Pons (tissue), 1 donor: Measurements from ENCODE around the gene GRK4.
A peak's percentile ranks its signal among the peaks of the same experiment; 100 is the strongest.
"Not testable (repeated sequence)": the region's sequence is repeated elsewhere in the genome, so short reads cannot be mapped to it uniquely, and the experiment has no call there.

Experiments used
- DNase-seq: peaks from one replicate; pipeline ENCODE4 v3.0.0-alpha.2; 2016; ENCODE audit warnings: low spot score

The GRK4 gene

DNA sequence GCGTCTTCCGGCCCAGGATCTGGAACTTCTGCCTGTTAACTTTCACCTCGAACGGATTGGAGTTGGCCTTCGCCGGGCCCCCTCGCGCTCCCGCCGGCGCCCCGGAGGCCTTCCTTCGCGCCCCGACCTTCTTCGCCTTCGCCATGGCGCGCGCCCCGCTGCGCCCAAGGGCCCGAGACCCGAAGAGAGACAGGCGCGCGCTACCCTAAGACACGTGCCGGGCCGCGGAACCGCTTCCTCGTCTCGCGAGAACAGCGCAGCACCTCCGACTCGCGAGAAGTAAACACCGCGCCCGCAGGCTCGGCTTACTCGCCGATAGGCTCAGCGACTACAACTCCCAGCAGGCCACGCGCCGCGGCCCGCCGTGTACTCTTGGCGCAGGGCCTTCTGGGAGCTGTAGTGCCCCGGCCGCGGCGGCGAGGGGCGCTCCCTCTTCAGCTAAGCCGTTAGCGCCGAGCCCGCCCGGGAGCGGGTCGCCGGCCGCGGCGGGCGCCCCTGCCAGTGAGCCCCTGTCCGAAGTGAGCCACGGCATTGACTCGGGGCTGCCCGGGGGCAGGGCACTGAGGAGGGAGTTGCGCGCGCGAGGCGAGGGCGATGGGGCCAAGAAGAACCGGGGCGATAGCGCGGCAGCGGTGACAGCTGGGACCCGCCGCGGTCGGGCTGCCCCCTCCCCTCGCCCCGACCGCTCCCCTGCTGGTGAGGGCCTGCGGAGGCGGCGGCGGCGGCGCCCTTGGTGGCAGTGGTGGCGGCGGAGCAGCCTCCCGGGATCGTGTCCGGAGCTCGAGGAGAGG is at the start of gene GRK4, which contains the start of gene NOP14:
TSS of gene GRK4 (plus strand) at position 397 of the 791 bp plus-strand sequence. CDS start 500 bp downstream, outside the sequence.
TSS of gene NOP14 (minus strand) at position 232 of the 791 bp plus-strand sequence. CDS start at position 145, 87 bp downstream.
- peak; percentile 97 for DNase-seq

DNA sequence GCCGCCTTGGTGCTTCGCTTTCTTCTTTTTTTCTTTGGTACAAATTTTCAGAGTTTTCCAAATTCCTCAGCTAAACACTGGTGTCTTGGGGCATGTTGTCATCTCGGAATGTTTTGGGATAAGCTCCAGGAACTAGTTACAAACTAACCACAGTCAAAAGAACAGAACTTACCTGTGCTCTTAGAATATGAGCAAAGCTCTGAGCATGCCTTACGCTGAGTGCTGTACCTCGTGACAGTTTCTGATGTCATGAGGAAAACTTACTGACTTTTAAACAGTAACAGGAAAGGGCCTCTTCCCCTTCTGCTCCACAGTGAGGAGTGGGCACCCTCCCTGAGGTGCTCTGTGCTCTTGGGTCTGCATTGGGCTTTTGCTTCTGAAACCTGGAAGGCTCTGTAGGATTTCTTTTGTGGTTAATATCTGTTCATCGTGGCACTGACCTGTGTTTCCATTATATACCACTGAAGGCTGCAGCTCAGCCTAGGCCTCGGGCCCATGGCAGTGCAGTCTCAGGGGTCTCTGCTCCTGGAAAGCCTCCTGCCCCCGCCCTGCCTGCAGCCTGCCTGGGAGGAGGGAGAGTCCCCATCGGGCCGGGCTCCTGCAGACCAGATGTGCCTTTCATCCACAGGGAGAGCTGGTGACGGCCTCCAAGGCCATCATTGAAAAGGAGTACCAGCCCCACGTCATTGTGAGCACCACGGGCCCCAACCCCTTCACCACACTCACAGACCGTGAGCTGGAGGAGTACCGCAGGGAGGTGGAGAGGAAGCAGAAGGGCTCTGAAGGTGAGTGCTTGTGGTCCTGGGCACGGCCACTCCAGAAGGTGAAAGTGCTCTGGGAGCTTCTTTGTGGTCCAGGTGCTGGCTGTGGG is 48.9 kb upstream of the GRK4 start:
- no peak for DNase-seq

DNA sequence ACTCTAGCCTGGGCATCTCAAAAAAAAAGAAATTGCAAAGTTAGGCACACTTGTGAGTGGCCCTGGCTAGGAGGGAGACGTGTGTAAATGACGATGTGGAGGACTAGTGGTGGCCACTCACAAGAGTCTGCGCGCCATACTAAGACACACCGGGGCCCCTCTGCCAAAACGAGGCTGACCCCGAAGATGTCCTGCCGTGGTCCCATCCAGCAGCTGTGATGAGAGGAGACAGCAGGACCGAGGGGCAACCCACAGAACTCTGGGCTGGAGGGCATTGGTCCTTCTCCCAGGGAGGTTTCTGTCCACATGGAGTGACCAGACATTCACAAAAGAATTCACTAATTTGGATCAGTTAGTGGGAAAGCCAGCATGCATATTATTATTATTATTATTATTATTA is 47.6 kb upstream of the GRK4 start:
- no peak for DNase-seq

DNA sequence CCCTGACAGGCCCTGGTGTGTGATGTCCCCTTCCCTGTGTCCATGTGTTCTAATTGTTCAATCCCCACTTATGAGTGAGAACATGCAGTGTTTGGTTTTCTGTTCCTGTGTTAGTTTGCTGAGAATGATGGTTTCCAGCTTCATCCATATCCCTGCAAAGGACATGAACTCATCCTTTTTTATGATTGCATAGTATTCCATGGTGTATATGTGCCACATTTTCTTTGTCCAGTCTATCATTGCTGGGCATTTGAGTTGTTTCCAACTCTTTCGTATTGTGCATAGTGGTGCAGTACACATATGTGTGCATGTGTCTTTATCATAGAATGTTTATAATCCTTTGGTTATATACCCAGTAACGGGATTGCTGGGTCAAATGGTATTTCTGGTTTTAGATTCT is 46.7 kb upstream of the GRK4 start:
- DNase-seq: not testable (repeated sequence)

DNA sequence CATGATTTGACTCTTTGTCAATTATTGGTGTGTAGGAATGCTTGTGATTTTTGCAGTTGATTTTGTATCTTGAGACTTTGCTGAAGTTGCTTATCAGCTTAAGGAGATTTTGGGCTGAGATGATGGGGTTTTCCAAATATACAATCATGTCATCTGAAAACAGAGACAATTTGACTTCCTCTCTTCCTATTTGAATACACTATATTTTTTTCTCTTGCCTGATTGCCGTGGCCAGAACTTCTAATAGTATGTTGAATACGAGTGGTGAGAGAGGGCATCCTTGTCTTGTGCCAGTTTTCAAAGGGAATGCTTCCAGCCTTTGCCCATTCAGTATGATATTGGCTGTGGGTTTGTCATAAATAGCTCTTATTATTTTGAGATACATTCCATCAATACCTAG is 45.1 kb upstream of the GRK4 start:
- not testable (repeated sequence) for DNase-seq

DNA sequence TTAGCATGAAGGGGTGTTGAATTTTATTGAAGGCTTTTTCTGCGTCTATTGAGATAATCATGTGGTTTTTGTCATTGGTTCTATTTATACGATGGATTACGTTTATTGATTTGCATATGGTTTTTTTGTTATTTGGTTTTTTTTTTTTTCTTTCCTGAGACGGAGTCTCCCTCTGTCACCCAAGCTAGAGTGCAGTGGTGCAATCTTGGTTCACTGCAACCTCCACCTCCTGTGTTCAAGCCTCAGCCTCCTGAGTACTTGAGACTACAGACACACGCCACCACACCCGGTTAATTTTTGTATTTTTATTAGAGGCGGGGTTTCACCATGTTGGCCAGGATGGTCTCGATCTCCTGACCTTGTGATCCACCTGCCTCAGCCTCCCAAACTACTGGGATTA is 44.7 kb upstream of the GRK4 start:
- not testable (repeated sequence) for DNase-seq

DNA sequence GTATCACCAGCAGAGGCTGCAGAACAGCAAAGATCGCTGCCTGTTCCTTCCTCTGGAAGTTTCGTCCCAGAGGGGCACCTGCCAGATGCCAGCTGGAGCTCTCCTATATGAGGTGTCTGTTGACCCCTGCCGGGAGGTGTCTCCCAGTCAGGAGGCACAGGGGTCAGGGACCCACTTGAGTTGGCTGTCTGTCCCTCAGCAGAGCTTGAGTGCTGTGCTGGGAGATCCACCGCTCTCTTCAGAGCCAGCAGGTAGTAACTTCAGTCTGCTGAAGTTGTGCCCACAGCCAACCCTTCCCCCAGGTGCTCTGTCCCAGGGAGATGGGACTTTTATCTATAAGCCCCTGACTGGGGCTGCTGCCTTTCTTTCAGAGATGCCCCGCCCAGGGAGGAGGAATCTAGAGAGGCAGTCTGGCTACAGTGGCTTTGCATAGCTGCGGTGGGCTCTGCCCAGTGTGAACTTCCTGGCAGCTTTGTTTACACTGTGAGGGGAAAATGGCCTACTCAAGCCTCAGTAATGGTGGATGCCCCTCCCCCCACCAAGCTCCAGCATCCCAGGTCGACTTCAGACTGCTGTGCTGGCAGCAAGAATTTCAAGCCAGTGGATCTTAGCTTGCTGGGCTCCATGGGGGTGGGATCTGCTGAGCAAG is 40.8 kb upstream of the GRK4 start:
- DNase-seq: not testable (repeated sequence)

DNA sequence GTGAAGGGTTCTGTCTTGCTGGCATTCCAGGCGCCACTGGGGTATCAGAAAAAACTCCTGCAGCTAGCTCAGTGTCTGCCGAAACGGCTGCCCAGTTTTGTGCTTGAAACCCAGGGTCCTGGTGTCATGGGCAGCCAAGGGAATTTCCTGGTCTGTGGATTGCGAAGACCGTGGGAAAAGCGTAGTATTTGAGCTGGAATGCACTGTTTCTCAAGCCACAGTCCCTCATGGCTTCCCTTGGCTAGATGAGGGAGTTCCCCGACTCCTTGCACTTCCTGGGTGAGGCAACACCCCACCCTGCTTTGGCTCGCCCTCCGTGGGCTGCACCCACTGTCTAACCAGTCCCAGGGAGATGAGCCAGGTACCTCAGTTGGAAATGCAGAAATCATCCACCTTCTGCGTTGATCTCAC is 40.2 kb upstream of the GRK4 start:
- no peak for DNase-seq

DNA sequence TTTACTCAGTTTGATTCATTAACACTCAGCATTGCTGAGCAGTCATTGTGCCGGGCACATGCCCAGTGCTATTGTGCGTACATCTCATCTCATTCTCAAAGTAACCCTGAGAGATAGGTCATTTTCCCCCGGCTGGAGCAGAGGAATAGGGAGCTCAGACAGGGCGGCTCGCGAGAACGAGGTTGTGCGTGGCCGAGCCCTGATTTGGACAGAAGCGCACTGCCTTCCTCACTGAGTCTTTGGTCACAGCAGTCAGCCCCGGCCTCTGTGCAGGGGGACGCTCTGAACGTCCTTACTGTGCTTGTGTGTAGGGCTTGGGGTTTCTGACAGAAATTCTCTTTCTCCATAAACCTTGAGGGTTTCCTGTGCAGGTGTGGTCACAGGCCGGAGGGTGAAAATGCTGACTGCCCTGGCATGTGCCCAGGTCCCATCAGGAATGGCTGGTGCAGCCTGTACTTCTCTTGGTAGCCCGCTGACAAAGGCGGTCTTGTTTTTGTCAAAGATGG is 39.6 kb upstream of the GRK4 start:
- DNase-seq: peak; percentile 34

DNA sequence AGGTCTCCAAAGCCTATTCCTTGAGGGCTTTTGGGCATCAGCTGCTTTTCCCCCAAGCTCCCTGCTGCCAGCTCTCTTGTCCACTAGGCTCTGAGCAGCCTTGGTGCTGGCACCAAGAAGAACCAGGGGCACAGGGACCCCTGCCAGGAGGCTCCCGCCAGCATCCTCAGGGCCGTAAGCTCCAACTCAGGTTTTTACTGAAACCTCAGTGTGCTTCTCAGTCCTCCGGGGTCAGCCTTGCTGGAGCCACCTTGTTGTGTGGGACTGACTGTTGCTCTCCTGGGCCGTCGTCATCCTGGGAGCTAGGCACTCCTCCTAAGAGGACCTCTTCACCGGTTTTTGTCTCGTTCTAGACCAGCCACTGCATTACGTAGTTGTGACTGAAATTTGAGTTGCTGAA is 39.1 kb upstream of the GRK4 start:
- DNase-seq: no peak

DNA sequence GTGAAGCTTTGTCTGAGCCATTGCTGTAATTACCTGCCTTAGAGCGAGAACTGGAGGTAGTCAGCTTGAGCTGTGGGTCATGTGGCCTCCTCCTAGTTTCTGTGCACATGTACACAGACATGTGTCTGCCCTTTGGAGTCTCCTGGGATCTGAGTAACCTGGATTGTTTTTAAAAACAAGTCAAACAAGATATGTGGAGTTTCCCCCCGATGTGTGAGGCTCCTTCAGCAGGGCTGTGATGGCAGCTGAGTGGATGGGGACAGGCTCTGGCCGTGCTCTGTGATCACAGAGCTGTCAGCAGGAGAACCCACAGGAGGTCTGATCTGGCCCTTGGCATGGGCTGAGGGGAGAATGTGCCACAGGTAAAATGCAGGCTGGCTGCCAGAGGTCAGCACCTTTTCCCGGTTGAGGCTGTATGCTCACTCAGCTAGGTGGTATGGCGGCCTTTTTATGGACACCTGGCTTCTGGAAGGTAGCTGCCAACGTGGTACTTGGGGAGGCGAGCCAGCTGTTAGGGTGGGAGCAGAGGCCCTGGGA is 38.5 kb upstream of the GRK4 start:
- no peak for DNase-seq

DNA sequence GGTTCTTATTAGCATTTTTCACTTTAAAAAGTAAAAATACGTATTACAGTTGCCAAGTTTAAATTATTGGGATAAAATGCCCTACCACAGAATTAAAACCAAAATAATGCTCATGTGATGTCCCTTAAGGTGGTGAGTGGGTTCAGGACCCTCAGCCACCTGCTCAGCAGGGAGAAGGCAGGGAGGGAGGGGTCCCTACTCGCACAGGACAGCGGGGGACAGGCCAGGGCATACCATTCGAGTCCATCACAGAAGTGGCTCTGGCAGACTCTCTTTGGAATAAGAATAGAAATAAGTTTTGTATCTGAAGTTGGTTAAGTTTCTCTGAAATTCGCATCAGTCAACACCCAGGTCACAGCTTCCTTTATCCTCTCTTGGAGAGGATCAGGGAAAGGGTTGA is 37.9 kb upstream of the GRK4 start:
- no peak for DNase-seq

DNA sequence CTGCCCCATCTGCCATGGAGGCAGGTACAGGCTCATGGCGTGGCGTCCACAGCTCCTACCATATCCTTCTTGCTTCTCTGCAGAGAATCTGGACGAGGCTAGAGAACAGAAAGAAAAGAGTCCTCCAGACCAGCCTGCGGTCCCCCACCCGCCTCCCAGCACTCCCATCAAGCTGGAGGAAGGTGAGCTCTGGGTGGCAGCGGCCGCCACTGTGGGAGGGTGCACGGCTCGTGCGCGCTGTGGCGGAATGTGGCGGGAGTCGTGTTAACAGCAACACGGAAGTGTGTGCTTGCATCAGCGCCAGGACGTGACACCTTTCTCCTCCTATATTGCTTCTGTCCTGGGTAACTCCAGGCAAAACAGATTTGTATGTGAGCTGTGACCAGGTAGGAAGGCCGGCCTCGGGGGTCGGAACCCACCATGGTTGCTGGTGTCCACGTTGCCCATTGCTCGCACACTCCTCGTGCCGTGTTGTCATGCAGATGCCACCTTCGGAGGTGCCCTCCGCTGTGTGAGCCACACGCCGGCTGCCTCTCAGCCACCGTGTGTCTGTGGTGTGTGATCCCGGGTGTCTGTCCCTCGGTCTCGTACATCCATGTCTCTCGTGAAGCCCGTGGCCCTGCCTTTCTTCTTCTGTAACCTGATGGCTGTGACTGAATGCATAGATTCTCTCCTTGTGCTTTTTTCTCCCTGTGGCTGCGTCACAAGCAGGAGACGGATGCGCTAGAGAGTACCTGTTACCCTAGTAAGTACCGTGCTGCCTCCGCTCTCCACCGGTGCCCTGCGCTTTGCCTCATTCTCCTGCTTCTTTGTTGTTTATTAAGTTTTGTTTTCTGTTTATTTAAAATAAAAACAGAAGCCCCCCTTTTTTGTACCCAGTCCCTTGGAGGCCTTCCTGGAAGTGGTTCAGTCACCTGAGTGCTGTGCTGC is 37.2 kb upstream of the GRK4 start:
- no peak for DNase-seq

DNA sequence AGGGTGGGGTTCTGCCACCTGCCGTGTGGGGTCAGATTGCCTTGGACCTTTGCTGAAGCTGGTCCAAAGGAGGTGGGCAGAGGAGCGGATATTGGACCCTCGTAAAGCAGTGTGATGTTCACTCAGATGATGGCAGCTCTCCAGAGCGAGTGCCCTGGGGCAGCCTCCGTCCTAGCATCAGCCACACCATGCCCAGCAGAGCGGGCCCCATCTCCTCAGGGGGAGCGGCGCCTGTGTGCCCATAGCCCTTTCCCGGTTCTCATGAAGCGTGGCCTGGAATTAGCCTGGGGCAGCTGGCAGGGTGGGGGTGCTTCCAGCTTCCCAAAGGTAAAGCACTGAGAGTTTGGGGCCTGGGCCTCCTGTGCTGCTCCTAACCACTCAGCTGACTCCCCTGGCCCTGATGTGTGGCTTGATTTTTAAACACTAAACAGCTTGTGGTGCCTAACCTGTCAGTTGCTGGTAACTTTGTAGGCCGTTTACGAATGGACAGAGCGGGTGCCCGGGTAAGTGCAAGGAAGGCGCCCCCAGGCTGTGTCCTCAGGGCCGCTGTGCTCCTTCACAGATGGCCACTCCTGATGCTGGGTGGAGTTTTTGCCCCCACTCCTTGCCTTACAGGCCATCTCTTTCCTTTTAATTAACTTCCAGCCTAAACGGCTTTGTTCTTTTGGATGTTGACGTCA is 36.2 kb upstream of the GRK4 start:
- no peak for DNase-seq

DNA sequence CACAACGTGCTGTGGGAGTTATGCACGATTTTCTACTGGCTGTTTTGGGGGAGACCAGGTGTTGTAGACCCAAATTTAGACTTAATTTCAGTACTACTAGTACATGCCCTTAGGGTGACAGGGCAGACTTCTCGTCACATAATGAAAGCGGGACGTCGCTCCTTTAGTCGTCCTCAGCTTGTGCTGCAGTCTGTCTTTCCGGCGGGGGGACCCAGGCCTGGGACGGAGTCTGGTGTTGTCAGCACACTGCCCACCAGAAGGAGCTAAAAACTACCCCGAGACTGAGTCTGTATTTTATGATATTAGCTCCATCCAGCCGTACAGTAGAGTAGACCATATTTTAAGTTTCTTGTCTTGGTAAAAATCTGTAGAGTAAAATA is 35.7 kb upstream of the GRK4 start:
- no peak for DNase-seq

DNA sequence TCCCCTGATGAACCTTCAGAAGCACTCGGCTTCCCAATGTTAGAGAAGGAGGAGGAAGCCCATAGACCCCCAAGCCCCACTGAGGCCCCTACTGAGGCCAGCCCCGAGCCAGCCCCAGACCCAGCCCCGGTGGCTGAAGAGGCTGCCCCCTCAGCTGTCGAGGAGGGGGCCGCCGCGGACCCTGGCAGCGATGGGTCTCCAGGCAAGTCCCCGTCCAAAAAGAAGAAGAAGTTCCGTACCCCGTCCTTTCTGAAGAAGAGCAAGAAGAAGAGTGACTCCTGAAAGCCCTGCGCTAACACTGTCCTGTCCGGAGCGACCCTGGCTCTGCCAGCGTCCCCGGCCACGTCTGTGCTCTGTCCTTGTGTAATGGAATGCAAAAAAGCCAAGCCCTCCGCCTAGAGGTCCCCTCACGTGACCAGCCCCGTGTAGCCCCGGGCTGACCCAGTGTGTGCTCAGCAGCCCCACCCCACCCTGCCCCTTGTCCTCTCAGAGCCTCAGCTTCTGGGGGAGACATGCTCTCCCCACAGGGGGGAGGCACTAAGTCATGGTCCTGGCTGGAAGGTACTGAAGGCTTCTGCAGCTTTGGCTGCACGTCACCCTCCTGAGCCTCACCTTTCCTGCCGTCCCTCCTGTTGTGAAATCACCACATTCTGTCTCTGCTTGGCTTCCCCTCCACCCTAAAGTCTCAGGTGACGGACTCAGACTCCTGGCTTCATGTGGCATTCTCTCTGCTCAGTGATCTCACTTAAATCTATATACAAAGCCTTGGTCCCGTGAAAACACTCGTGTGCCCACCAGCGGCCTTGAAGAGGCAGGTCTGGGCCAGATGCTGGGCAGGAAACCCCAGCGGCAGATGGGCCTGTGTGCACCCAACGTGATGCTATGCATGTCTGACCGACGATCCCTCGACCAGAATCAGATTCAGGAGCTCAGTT is 34.9 kb upstream of the GRK4 start:
- no peak for DNase-seq

DNA sequence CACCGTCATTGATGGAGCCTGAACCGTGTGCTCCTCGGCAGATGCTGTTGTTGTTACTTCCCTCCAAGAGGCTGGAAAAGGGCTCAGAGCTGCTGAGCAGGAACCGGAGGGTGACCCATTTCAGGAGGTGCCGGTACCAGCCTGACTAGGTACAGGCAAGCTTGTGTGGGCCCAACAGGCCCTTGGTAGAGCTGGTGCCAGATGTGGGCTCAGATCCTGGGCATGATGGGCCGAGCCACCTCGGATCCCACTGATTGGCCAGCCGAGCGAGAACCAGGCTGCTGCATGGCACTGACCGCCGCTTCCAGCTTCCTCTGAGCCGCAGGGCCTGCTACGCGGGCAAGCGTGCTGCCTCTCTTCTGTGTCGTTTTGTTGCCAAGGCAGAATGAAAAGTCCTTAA is 33.9 kb upstream of the GRK4 start:
- DNase-seq: no peak

DNA sequence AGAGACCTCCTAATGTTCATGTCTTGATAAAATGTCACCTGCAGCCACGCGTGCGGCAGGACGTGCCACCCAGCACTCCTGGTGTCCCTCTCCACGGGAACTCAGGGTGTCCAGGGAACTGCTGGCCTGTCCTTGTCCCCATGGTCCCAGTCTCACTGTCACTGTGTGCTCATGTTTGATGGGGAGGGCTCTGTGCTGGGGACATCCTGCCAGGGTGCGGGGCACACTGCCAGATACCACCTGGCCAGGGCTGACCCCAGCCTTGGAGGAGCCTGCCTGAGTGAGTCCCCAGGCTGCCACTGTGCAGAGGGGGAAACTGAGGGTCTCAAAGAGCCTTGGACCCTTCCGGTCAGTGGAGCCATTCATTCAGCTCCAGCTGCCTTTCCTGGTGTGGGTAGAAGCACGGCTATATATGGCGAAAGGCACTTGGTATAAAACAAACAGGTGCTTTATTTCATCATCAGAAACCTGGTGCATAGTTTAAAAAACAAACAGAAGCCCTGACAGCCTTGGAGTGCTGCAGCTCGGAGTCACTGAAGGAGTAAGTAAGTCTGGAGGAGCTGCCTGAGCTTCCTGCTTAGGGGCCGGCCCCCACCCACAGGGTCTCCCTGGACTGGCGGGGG is 33.1 kb upstream of the GRK4 start:
- no peak for DNase-seq
